GM21528 (cell line): Measurements from ENCODE around the gene C17orf114.

ENCODE experiments used
- ATAC-seq: cut with Tn5 transposase; IDR thresholded peaks from one replicate; pipeline ENCODE4 v1.9.1; 2021; ENCODE audit warnings: mild to moderate bottlenecking, moderate library complexity; ENCODE audit not compliant: unreplicated experiment, low FRiP score

Gene C17orf114

GRCh38 chr17:4788807-4789700 lies 13.1 kb downstream of the C17orf114 start, which contains the start of gene GLTPD2:
Gene GLTPD2, plus strand, starts transcription at chr17:4788964. Its CDS starts 48 bp downstream, at chr17:4789012.
- ATAC-seq = no peak

GRCh38 chr17:4788159-4788806 lies 13.8 kb downstream of the C17orf114 start:
- ATAC-seq = no peak

DNA sequence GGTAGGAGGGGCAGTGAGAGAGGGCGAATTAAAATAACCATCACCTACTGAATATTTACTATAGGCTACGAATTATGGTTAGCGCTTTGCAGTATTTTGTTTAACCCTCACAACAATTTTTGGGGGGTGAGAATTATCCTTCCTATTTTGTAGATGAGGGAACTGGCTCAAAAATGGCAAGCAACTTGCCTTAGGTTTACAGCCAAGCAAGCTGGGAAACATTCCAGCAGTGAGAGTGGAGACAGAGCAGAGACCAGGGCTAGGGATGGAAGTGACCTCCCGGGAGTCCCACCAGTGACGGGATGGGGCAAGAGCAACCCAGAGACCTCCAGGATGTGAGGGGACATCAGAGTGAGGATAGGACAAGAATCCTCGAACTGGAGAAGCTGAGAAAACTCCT lies 15.6 kb downstream of the C17orf114 start:
- ATAC-seq = no peak

- no peak for ATAC-seq
Measured at GRCh38 chr17:4786106-4786511, 16.0 kb downstream of the C17orf114 start, which contains the start of gene VMO1. Gene VMO1, minus strand, starts transcription at chr17:4786364. Its CDS starts 12 bp downstream, at chr17:4786352.

DNA sequence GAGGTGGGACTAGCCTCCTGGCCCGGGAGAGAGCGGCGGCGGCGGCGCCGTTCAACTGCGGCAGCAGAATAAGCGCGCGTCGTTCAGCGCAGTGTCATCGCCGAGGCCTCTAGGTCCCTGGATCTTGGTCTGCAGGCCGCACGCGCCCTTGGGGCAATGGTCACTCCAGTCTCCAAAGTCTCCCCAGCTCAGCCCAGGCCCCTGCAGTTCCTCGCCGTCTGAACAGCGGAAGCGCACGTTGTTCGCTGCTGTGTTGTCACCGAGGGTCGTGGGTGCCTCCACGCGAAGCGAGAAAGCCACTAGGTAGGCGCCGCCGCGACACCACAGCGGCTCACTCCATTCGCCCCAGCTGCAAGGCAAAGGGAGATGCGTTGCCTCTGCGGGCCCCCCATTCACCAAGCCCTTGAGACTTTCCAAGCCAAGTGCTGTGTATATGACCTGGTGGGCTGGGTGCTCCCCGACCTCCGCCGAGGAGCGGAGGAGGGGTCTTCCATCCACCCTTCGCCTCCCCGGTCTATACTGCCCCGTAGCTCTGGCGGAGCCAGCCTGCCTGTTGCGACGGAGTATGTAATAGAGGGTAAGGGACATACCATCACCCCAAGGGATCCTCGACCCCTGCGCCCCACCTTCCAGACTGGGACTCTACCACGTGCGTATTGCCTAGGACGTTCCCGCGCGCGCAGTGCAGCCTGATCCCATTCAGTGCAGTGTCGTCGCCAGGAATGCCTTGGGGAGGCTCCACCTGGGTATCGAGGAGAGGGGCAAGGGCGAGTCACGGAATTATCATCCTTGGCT lies 16.6 kb downstream of the C17orf114 start:
- ATAC-seq = no peak

- no peak for ATAC-seq
Measured at GRCh38 chr17:4782652-4783051, 19.5 kb downstream of the C17orf114 start.

GRCh38 chr17:4780325-4780955 lies 21.7 kb downstream of the C17orf114 start:
- ATAC-seq = no peak

GRCh38 chr17:4777969-4778760 lies 24.0 kb downstream of the C17orf114 start:
- ATAC-seq = no peak

DNA sequence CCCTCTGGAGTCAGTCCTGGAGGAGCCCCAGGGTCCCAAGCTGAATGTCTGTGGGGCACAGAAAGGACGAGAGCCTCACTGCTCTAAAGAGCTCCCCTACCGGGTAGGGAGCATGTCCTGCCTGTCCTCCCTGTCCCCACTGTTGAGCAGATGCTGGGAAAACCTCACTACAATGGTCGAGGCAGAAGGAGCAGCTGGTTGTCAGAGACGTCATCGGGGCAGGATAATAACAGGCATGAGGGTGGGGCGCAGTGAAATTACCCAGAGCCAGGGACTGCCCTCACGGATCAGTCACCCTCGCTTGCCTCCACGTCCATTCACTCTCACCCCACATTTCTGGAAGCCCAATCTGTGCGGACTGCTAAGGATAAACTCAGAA lies 29.9 kb downstream of the C17orf114 start:
- ATAC-seq = no peak

- ATAC-seq = no peak
Measured at GRCh38 chr17:4771519-4772234, 30.5 kb downstream of the C17orf114 start, which contains the start of gene TM4SF5. Gene TM4SF5, plus strand, starts transcription at chr17:4771886. Its CDS starts 37 bp downstream, at chr17:4771923.

GRCh38 chr17:4769628-4770027 lies 32.5 kb downstream of the C17orf114 start:
- no peak for ATAC-seq

DNA sequence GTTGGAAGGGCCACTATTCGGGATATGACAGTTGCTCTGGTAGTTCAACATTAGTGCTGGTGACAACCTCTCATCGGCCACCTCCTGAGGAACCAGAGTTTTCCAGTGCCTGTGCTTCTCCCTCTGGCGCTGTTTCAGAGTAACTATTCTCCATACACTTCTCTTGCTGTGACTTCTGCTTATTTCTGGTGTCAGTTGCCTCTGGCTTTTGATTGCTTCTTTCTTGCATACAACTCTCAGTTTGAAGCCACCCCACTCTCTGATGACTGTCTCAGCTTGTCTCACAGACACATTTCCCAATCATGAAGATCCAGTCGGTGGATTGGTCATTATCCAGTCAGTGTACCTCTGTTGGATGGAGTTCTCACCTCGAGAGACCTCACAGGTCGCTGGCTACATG lies 33.8 kb downstream of the C17orf114 start:
- ATAC-seq = no peak

DNA sequence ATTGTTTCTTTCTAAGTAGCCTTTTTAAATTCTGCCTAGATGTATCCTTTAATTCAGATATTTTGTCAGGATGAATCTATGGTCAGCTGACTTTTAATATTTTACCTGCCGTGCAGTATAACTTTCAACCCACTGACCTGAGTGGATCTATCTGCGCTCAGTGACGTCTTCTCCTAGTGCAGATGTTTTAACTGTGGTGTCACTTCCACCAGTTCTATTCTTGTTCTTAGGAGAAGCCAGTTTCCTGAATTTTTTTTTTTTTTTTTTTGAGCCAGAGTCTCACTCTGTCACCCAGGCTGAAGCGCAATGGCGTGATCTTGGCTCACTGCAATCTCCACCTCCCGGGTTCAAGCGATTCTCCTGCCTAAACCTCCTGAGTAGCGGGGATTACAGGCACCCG lies 35.4 kb downstream of the C17orf114 start:
- no peak for ATAC-seq

DNA sequence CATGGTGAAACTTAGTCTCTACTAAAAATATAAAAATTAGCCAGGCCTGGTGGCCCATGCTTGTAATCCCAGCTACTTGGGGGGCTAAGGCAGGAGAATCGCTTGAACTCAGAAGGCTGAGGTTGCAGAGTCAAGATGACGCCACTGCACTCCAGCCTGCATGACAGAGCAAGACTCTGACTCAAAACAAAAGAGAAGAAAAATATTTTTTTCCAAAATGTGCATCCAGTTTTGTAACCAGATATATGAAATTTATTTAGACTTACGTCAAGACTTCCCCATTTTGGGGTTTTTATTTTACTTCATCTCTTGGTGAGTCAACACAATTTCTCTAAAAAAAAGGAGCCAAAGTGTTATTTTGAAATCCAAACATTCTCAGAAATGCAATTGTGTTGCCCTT lies 35.9 kb downstream of the C17orf114 start:
- no peak for ATAC-seq

GRCh38 chr17:4764595-4764994 lies 37.5 kb downstream of the C17orf114 start:
- no peak for ATAC-seq

DNA sequence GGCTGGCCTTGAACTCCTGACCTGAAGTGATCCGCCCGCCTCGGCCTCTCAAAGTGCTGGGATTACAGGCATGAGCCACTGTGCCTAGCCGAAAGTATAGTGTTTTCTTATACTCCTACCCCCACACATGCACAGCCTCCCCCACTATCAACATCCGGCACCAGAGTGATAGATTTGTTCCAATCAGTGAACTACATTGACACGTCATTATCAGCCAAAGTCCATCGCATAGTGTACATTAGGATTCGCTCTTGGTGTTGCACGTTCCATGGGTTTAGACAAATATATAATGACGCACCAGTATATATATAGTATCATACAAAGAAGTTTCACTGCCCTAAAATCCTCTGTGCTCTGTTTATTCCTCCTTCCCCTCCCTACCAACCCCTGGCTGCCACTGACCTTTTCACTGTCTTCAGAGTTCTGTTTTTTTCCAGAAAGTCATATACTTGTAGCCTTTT lies 42.3 kb downstream of the C17orf114 start:
- no peak for ATAC-seq

DNA sequence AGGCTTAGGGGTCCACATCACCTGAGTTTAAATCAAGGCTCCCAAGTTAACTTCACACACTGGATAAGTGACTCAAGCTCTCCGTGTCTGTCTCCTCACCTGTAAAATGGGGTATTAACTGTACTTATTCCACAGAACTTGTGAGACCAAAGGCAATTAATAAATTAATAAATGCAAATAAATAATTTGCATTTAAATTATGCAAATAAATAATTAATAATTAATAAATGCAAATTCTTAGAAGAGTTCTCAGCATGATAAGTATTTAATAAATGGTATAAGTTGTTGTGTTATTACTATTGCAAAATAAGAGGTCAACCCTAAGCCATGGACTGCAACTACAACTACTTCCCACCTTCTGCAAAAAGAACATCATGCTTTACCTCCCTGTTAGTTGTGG lies 48.7 kb downstream of the C17orf114 start:
- no peak for ATAC-seq

- ATAC-seq = no peak
Measured at GRCh38 chr17:4751932-4752331, 50.2 kb downstream of the C17orf114 start.
